Subcutaneous abdominal adipose tissue (tissue), 5 donors: ENCODE results near the gene ARHGEF11.

ENCODE experiments used
- H3K27ac ChIP-seq: one replicate; pipeline ENCODE4 v1.7.0; 2013; ENCODE audit warnings: low read depth, mild to moderate bottlenecking, inconsistent platforms, low read length, moderate library complexity
- H3K27me3 ChIP-seq, 5 donors: one replicate each; pipeline ENCODE4 v1.7.0; 2013; ENCODE audit warnings: low read length in 5 of 5, inconsistent platforms in 1 of 5; ENCODE audit not compliant: control insufficient read depth in 5 of 5, insufficient read depth in 4 of 5
- H3K36me3 ChIP-seq, 5 donors: one replicate each; pipeline ENCODE4 v1.7.0; 2013; ENCODE audit warnings: low read length in 5 of 5; ENCODE audit not compliant: control insufficient read depth in 5 of 5, insufficient read depth in 5 of 5
- H3K4me1 ChIP-seq, 5 donors: one replicate each; pipeline ENCODE4 v1.7.0; 2013; ENCODE audit warnings: low read length in 5 of 5, mild to moderate bottlenecking in 3 of 5, moderate library complexity in 1 of 5; ENCODE audit not compliant: control insufficient read depth in 5 of 5, insufficient read depth in 5 of 5
- H3K4me3 ChIP-seq, 5 donors: one replicate each; pipeline ENCODE4 v1.7.0; 2013; ENCODE audit warnings: low read length in 5 of 5, low read depth in 1 of 5
- H3K9ac ChIP-seq, 5 donors: one replicate each; pipeline ENCODE4 v1.7.0; 2013; ENCODE audit warnings: low read length in 5 of 5, mild to moderate bottlenecking in 4 of 5, moderate library complexity in 3 of 5
- H3K9me3 ChIP-seq, 5 donors: one replicate each; pipeline ENCODE4 v1.7.0; 2013; ENCODE audit warnings: low read length in 5 of 5; ENCODE audit not compliant: control insufficient read depth in 5 of 5
- donor health status: healthy.
- donor health status: healthy.
- donor health status: healthy.
- donor health status: healthy.
- donor health status: healthy.

ARHGEF11 gene

DNA sequence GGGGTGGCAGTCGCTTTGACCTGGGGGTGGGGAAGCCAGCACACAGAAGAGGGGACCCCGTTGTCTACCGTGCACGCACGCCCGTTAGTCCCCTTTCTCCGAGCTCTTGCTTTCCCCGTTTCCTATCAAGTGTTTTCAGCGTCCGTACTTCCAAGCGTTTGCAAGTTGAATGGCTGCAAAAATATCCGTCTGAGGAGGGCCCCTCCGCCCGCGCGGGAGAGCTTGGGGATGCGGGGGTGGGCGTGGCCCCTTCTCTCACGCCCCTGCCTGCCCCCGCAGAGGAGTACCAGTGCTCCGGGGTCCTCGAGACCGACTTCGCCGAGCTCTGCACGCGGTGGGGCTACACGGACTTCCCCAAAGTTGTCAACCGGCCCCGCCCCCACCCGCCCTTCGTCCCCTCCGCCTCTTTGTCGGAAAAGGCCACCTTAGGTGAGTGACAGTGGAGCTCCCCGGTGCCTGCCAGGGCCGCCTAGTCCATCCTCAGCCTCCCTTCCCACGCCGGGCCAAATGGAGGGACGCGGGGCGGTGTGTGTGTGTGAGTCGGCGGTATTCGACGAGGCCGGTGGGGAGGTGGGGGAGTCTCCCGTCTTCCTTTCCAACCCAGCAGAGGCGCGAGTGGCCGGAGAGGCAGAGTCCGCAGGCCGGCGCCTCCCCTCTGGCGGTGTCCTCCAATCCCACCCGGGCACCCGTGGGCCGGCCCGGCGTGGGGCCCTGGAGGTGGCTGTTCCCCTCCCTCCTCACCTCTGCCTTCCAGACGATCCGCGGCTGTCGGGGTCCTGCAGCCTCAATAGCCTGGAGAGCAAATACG, 121.7 kb downstream of the ARHGEF11 start:
- Histone ChIP-seq H3K27me3 (peaks cover 53 to 71% (median 65%) of the 10 kb centered on the region in 5 donors), H3K9me3 (no peaks in the 10 kb centered on the region), H3K4me3 (no peak overlapping the region), H3K27ac (no peak overlapping the region), H3K9ac (no peak overlapping the region), H3K4me1 (peaks cover 0 to 33% (median 27%) of the 10 kb centered on the region in 5 donors), H3K36me3 (no peaks in the 10 kb centered on the region)

DNA sequence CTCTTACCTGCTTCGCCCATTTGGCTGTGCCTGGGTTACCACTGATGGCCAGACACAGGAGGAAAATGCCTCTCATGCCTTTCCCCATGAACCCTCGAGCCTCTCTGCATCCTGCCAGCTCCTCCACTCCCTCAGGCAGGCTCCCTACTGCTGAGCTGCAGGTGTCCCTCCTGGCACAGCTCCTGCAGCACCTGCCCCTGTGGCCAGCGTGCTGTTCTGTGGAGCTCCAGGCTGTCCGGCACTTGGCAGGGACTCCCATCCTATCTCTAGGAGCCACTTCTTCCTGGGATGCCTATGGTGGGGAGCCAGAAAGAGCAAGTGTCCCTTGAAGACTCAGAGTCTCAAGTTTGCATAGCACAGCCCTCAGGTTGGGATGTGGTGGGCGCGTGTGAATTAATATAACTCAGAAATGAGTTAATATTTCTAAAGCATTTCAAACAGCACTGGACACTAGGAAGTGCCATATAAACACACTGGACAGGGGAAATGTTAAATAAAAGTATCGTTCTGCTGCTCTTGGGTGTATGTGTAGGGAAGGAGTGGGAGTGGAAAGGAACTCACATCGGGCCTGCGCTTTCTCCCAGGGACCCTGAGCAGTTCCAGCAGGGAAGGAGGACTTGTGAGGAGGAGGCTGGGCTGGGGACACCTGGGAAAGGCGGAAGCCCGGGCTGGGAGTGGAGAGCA, 122.4 kb downstream of the ARHGEF11 start:
- peaks cover 52 to 69% (median 64%) of the 10 kb centered on the region in 5 donors for H3K27me3 ChIP-seq
- H3K27ac ChIP-seq, result no peak overlapping the region
- no peaks in the 10 kb centered on the region for H3K36me3 ChIP-seq
- no peaks in the 10 kb centered on the region for H3K9me3 ChIP-seq
- H3K9ac ChIP-seq, result no peak overlapping the region
- H3K4me3 ChIP-seq, result no peak overlapping the region
- peaks cover 0 to 33% (median 27%) of the 10 kb centered on the region in 5 donors for H3K4me1 ChIP-seq

DNA sequence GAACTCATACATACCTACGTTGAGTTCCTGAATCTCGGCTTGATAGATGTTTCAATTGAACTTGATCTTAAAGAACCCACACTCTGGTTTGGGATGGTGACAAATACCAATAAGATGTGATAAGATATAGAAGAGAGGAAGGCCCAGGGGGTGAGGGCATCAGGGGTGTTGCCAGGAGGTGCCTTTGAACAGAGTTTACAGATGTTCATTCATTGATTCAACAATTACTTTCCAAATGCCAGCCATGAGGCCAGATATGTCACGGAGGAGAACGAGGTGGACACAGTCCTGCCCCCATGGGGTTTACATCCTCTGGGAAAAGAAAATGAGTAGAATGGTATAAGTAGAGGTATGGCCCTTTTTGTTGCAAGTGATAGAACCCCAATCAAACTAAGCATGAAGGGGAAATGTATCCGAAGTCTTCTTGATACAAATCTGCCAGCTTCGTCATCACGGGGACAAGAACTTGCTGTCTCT, 124.5 kb downstream of the ARHGEF11 start:
- peaks cover 0 to 21% (median 17%) of the 10 kb centered on the region in 5 donors for H3K4me1 ChIP-seq
- H3K27me3 ChIP-seq, result peaks cover 41 to 51% (median 46%) of the 10 kb centered on the region in 5 donors
- no peak overlapping the region for H3K27ac ChIP-seq
- H3K9me3 ChIP-seq, result no peaks in the 10 kb centered on the region
- H3K9ac ChIP-seq, result no peak overlapping the region
- peak overlapping the region in 1 of 5 donors; percentile 50 for H3K4me3 ChIP-seq
- peaks cover 0 to 12% (median 0%) of the 10 kb centered on the region in 5 donors for H3K36me3 ChIP-seq

DNA sequence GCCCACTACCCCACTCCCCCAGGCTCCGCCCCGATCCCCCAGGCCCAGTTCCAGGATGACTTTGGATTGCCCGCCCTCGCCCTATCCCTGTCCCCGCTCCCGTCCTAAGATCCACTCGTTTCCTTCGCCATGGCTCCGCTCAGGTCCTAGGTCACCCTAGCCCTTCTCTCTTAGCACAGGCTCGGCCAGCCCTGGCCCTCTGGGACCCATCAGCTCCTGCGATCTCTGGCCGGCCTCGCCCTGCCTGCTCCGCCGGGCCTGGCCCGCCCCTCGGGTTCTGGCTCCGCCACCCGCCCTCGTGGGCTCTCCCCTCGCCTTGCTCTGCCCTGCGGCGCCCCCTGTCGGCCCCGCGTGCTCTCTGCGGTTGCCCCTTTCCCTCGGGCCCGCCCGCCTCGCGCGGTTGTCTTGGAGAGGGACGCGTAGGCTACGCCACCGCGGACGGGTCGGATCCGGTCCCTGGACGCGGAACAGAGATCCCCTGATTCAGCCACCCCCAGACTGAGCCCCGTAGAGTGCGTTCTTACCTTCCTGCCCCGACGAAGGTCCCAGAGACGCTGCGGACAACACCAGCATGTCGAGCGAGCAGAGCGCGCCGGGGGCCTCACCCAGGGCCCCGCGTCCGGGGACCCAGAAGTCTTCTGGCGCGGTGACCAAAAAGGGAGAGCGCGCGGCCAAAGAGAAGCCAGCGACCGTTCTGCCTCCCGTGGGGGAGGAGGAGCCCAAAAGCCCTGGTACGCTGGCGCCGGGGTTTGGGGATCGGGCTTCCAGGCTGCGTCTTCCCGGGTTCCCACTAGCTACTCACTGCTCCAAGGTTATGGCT, 125.1 kb downstream of the ARHGEF11 start, which contains the start of gene LRRC71:
TSS of gene LRRC71 (plus strand) at position 400 of the 820 bp plus-strand sequence. CDS start at position 572, 172 bp downstream.
- H3K9me3 ChIP-seq, result no peaks in the 10 kb centered on the region
- peak within 1 kb of the TSS in 4 of 5 donors; percentile 11 to 50 (median 42) for H3K4me3 ChIP-seq
- peaks cover 0 to 21% (median 17%) of the 10 kb centered on the region in 5 donors for H3K4me1 ChIP-seq
- H3K27ac ChIP-seq, result no peak within 1 kb of the TSS
- H3K27me3 ChIP-seq, result peaks cover 38 to 49% (median 44%) of the 10 kb centered on the region in 5 donors
- peak within 1 kb of the TSS in 1 of 5 donors; percentile 39 for H3K9ac ChIP-seq
- H3K36me3 ChIP-seq, result peaks cover 0 to 17% (median 6%) of the 10 kb centered on the region in 5 donors

DNA sequence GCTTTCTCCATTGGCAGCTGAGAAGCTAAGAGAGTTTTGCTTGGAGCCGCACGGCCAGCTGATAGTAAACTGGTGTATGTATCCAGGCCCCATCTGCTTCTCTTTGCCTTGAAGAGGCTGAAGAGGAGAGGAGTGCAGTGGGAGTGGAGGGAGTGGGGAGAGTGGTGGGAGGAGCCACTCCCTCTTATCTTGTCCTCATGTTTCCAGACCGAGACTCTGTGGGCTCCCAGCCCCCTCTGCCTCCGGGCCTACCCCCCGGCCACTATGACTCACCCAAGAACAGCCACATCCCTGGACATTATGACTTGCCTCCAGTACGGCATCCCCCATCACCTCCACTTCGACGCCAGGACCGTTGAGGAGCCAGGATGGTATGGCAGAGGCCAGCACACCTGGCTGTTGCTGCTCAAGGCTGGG, 131.1 kb downstream of the ARHGEF11 start:
- Histone ChIP-seq H3K36me3 (peaks cover 0 to 64% (median 43%) of the 10 kb centered on the region in 5 donors), H3K9me3 (no peaks in the 10 kb centered on the region), H3K9ac (no peak overlapping the region), H3K27me3 (peaks cover 0 to 2% (median 0%) of the 10 kb centered on the region in 5 donors), H3K4me1 (peaks cover 0 to 16% (median 14%) of the 10 kb centered on the region in 5 donors), H3K27ac (no peak overlapping the region), H3K4me3 (no peak overlapping the region)

DNA sequence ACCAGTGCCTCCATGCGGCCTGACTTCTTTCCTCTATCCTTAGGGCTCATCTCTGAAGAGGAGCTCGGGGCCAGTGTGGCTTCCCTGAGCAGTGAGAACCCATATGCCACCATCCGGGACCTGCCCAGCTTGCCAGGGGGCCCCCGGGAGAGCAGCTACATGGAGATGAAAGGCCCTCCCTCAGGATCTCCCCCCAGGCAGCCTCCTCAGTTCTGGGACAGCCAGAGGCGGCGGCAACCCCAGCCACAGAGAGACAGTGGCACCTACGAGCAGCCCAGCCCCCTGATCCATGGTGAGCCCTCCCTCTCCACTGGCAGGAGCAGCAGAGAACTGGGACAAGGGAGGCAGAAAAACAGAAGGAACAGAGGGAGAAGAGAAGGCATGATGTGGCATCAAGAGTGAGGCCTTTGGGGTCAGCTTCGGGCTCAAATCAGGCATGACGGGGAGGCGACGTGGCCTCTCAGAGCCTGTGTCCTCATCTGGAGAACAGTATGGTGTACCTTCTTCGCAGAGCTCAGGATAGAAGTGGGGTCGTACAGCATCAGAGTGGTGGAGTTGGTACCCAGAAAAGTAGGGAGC, 131.6 kb downstream of the ARHGEF11 start:
- H3K27ac ChIP-seq, result no peak overlapping the region
- peaks cover 0 to 68% (median 47%) of the 10 kb centered on the region in 5 donors for H3K36me3 ChIP-seq
- H3K4me1 ChIP-seq, result peaks cover 0 to 16% (median 14%) of the 10 kb centered on the region in 5 donors
- H3K9ac ChIP-seq, result no peak overlapping the region
- peaks cover 0 to 2% (median 0%) of the 10 kb centered on the region in 5 donors for H3K27me3 ChIP-seq
- no peaks in the 10 kb centered on the region for H3K9me3 ChIP-seq
- H3K4me3 ChIP-seq, result no peak overlapping the region

DNA sequence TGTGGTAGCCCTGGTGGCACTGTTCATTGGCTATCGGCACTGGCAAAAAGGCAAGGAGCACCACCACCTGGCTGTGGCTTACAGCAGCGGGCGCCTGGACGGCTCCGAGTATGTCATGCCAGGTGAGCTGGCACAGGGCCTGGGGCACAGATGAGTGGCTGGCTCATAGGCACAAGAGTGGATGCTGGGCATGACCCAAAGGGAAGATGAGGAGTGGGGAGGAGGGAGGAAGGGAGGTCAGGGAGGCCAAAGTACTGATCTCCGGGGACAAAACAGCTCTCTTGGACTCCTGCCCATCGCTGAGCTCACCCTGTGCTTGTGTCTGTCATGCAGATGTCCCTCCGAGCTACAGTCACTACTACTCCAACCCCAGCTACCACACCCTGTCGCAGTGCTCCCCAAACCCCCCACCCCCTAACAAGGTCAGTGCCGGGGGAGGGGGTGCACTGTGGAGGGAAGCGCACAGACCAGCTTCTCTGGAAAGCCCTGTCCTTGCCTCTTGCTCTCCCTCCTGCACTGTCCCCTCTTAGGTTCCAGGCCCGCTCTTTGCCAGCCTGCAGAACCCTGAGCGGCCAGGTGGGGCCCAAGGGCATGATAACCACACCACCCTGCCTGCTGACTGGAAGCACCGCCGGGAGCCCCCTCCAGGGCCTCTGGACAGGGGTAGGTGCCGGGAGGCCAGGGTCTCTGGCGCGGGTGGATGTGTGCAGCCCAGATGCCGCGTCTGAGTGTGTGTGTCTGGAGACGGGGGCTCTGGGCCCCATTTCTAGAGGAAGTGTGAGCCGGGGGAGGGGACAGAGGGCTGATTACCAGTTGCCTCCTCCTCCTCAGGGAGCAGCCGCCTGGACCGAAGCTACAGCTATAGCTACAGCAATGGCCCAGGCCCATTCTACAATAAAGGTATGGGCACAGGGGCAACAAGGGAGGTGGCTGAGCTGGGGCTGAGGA, 132.4 kb downstream of the ARHGEF11 start:
- H3K27ac ChIP-seq, result no peak overlapping the region
- H3K36me3 ChIP-seq, result peaks cover 0 to 76% (median 50%) of the 10 kb centered on the region in 5 donors
- H3K9me3 ChIP-seq, result no peaks in the 10 kb centered on the region
- H3K9ac ChIP-seq, result no peak overlapping the region
- peaks cover 2 to 22% (median 15%) of the 10 kb centered on the region in 5 donors for H3K4me1 ChIP-seq
- H3K27me3 ChIP-seq, result peaks cover 0 to 2% (median 0%) of the 10 kb centered on the region in 5 donors
- no peak overlapping the region for H3K4me3 ChIP-seq

DNA sequence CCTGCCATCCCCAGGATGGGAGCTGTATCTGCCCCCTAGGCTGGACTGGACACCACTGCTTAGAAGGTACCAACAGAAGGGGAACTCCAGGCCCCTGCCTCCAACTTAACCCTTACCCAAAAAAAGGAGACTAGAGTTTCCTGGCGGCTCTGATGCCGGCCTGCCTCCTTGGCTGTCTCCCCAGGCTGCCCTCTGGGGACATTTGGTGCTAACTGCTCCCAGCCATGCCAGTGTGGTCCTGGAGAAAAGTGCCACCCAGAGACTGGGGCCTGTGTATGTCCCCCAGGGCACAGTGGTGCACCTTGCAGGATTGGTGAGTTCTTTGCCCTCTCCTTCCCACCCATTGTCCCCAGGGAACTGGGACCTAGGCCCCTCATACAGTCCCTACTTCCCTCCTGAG, 133.2 kb downstream of the ARHGEF11 start:
- Histone ChIP-seq H3K36me3 (peaks cover 0 to 80% (median 50%) of the 10 kb centered on the region in 5 donors), H3K4me1 (peaks cover 4 to 26% (median 16%) of the 10 kb centered on the region in 5 donors), H3K4me3 (no peak overlapping the region), H3K9me3 (no peaks in the 10 kb centered on the region), H3K27ac (no peak overlapping the region), H3K27me3 (peaks cover 0 to 4% (median 0%) of the 10 kb centered on the region in 5 donors), H3K9ac (no peak overlapping the region)
